Measurements from ENCODE around the gene HAUS2.

DNA sequence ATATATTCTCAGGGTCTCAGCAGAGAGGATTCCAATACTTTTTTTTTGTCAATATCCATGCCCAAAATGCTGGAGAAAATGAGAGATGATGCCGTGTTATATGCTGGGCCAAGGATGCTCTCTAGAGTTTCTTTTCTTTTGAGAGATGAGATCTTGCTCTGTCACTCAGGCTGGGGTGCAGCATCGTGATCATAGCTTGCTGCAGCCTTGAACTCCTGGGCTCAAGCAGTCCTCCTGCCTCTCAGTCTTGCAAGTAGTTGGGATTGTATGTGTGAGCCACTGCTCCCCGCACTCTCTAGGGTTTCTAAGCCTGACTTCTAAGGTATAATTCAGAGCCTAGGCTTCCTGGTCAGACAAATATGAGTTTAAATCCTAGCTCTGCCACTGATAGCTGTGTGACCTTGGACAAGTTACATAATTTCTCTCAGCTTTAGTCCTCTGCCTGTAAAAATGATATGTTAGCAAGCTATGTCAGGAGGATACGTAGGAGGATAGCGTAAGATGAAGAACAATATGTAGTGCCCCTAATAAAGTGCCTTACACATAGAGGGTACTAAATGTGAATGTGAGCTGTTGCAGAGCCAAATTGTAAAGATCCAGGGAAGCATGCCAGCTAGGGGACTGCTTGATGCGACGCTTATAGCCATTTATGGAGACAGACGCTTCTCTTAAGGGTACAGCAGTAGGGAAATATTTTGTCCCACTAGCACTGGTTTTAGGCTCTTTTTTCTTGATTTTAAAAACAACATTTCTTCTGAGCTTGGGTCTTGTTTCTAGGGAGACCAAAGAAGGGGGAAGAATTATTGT is 34.1 kb downstream of the HAUS2 start:
- TF ChIP-seq, protein P1, sequence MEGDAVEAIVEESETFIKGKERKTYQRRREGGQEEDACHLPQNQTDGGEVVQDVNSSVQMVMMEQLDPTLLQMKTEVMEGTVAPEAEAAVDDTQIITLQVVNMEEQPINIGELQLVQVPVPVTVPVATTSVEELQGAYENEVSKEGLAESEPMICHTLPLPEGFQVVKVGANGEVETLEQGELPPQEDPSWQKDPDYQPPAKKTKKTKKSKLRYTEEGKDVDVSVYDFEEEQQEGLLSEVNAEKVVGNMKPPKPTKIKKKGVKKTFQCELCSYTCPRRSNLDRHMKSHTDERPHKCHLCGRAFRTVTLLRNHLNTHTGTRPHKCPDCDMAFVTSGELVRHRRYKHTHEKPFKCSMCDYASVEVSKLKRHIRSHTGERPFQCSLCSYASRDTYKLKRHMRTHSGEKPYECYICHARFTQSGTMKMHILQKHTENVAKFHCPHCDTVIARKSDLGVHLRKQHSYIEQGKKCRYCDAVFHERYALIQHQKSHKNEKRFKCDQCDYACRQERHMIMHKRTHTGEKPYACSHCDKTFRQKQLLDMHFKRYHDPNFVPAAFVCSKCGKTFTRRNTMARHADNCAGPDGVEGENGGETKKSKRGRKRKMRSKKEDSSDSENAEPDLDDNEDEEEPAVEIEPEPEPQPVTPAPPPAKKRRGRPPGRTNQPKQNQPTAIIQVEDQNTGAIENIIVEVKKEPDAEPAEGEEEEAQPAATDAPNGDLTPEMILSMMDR (IDR thresholded peaks at IDR 0.05), result no peak
- TF ChIP-seq TP53 (CRISPR knock-in tag; IDR thresholded peaks at IDR 0.05) (no peak), JUN (IDR thresholded peaks at IDR 0.05) (no peak), CHD2 (IDR thresholded peaks at IDR 0.05; ENCODE audit: low read length, partially characterized antibody) (no peak), POLR2AphosphoS2 (conservative IDR thresholded peaks at IDR 0.05; ENCODE audit: low read length) (no peak), RNF2 (IDR thresholded peaks at IDR 0.05; ENCODE audit: borderline replicate concordance, low read depth) (no peak), MAFK (IDR thresholded peaks at IDR 0.05; ENCODE audit: partially characterized antibody) (no peak), POLR2A (IDR thresholded peaks at IDR 0.05; ENCODE audit: low read length) (no peak), RCOR1 (IDR thresholded peaks at IDR 0.05; ENCODE audit: low read depth, low read length) (no peak)
- TF ChIP-seq, protein P2, sequence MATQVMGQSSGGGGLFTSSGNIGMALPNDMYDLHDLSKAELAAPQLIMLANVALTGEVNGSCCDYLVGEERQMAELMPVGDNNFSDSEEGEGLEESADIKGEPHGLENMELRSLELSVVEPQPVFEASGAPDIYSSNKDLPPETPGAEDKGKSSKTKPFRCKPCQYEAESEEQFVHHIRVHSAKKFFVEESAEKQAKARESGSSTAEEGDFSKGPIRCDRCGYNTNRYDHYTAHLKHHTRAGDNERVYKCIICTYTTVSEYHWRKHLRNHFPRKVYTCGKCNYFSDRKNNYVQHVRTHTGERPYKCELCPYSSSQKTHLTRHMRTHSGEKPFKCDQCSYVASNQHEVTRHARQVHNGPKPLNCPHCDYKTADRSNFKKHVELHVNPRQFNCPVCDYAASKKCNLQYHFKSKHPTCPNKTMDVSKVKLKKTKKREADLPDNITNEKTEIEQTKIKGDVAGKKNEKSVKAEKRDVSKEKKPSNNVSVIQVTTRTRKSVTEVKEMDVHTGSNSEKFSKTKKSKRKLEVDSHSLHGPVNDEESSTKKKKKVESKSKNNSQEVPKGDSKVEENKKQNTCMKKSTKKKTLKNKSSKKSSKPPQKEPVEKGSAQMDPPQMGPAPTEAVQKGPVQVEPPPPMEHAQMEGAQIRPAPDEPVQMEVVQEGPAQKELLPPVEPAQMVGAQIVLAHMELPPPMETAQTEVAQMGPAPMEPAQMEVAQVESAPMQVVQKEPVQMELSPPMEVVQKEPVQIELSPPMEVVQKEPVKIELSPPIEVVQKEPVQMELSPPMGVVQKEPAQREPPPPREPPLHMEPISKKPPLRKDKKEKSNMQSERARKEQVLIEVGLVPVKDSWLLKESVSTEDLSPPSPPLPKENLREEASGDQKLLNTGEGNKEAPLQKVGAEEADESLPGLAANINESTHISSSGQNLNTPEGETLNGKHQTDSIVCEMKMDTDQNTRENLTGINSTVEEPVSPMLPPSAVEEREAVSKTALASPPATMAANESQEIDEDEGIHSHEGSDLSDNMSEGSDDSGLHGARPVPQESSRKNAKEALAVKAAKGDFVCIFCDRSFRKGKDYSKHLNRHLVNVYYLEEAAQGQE (IDR thresholded peaks at IDR 0.05), result no peak
- TF ChIP-seq, protein P3, sequence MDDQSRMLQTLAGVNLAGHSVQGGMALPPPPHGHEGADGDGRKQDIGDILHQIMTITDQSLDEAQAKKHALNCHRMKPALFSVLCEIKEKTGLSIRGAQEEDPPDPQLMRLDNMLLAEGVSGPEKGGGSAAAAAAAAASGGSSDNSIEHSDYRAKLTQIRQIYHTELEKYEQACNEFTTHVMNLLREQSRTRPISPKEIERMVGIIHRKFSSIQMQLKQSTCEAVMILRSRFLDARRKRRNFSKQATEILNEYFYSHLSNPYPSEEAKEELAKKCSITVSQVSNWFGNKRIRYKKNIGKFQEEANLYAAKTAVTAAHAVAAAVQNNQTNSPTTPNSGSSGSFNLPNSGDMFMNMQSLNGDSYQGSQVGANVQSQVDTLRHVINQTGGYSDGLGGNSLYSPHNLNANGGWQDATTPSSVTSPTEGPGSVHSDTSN (IDR thresholded peaks at IDR 0.05), result no peak

Data from A549 (cell line).